ENCODE measurements around the gene MAML3. TPM values are rescaled to one million over a fixed set of nuclear protein-coding genes. Genes with fewer than 3 reads are reported as not detected.

Gene MAML3
- total and polyA plus RNA-seq, 2 experiments from 2014 or later = 1.7 to 6.5 TPM

DNA sequence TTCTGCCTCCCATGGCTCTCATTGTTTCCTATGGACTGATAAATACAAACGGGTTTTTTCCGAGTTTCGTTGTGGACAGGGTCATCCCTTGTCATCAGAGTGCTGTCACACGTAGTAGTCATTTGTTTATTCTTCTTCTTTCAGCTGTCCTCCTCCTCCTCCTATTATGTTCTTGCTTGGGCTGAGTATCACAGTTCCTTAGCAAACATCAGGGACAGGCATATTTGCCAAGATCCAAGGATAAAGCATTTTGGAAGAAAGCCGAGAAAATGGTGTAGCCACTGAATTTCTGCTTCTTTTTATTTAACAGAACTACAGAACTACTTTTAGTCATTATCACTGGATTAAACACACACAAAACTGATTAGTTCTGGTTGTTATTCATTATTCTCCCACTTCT, 167.9 kb downstream of the MAML3 start:
- Histone ChIP-seq H3K27ac (ENCODE audit: low read depth) (no peak overlapping the region), H3K36me3 (ENCODE audit: insufficient read depth) (no peaks in the 10 kb centered on the region), H3F3A (replicated peaks; ENCODE audit: low read depth) (no peaks in the 10 kb centered on the region), H3K4me3 (no peak overlapping the region), H3K9me2 (ENCODE audit: insufficient read depth) (no peaks in the 10 kb centered on the region), H2AFZ (no peak overlapping the region), H3K79me2 (replicated peaks; ENCODE audit: insufficient read depth) (no peaks in the 10 kb centered on the region), H3K27me3 (ENCODE audit: insufficient read depth) (no peaks in the 10 kb centered on the region), H4K20me1 (replicated peaks; ENCODE audit: insufficient read depth) (no peaks in the 10 kb centered on the region), H3K4me2 (no peak overlapping the region), H3K4me1 (ENCODE audit: insufficient read depth) (peaks cover 17% of the 10 kb centered on the region)
- no peak overlapping the region for H3K4me3 Mint-ChIP-seq
- no peaks in the 10 kb centered on the region for H3K27me3 Mint-ChIP-seq (ENCODE audit: insufficient read depth, low read depth, poor library complexity)
- no peaks in the 10 kb centered on the region for H3K36me3 Mint-ChIP-seq (ENCODE audit: low read depth)
- H3K9me3 Mint-ChIP-seq = no peaks in the 10 kb centered on the region
- DNase-seq (ENCODE audit: low spot score) (no peak), ATAC-seq (no peak)
- H3K27ac Mint-ChIP-seq = no peak overlapping the region
- TF ChIP-seq NANOG (IDR thresholded peaks at IDR 0.05; ENCODE audit: borderline replicate concordance) = no peak
- TF ChIP-seq, protein P1, sequence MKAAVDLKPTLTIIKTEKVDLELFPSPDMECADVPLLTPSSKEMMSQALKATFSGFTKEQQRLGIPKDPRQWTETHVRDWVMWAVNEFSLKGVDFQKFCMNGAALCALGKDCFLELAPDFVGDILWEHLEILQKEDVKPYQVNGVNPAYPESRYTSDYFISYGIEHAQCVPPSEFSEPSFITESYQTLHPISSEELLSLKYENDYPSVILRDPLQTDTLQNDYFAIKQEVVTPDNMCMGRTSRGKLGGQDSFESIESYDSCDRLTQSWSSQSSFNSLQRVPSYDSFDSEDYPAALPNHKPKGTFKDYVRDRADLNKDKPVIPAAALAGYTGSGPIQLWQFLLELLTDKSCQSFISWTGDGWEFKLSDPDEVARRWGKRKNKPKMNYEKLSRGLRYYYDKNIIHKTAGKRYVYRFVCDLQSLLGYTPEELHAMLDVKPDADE (IDR thresholded peaks at IDR 0.05) = no peak
- no peak for TF ChIP-seq EZH2phosphoT487 (IDR thresholded peaks at IDR 0.05; ENCODE audit: unreplicated experiment)
- TF ChIP-seq, protein P2, sequence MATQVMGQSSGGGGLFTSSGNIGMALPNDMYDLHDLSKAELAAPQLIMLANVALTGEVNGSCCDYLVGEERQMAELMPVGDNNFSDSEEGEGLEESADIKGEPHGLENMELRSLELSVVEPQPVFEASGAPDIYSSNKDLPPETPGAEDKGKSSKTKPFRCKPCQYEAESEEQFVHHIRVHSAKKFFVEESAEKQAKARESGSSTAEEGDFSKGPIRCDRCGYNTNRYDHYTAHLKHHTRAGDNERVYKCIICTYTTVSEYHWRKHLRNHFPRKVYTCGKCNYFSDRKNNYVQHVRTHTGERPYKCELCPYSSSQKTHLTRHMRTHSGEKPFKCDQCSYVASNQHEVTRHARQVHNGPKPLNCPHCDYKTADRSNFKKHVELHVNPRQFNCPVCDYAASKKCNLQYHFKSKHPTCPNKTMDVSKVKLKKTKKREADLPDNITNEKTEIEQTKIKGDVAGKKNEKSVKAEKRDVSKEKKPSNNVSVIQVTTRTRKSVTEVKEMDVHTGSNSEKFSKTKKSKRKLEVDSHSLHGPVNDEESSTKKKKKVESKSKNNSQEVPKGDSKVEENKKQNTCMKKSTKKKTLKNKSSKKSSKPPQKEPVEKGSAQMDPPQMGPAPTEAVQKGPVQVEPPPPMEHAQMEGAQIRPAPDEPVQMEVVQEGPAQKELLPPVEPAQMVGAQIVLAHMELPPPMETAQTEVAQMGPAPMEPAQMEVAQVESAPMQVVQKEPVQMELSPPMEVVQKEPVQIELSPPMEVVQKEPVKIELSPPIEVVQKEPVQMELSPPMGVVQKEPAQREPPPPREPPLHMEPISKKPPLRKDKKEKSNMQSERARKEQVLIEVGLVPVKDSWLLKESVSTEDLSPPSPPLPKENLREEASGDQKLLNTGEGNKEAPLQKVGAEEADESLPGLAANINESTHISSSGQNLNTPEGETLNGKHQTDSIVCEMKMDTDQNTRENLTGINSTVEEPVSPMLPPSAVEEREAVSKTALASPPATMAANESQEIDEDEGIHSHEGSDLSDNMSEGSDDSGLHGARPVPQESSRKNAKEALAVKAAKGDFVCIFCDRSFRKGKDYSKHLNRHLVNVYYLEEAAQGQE (IDR thresholded peaks at IDR 0.05; ENCODE audit: unreplicated experiment) = no peak
- no peak for TF ChIP-seq ZNF331 (CRISPR knock-in tag; IDR thresholded peaks at IDR 0.05; ENCODE audit: low read depth)
- no peak for TF ChIP-seq EZH2 (IDR thresholded peaks at IDR 0.05; ENCODE audit: low read depth, unreplicated experiment)
- TF ChIP-seq STAT1 (IDR thresholded peaks at IDR 0.05; ENCODE audit: unreplicated experiment) = no peak
- TF ChIP-seq ZNF114 (CRISPR knock-in tag; IDR thresholded peaks at IDR 0.05) = no peak
- H3K4me1 Mint-ChIP-seq = peaks cover 15% of the 10 kb centered on the region

DNA sequence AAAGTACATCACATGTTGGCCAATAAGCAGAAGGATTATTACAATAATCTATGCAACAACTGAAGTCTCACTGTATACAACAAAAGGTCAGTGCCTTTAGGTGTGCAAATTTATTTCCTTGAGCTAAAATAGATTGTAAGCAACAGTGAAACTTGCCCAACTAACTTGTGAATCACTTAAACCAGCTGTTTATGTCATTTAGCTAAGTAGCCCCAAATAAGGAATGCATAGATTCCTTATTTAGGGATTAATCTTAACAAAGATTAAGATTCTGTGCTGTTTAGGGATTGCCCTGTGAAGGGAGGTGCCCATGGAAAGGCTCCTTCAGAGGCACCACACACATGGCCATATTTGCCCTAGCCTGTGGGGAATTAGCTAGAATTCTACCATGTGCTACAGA, 168.6 kb downstream of the MAML3 start:
- no peak overlapping the region for H3K4me3 Mint-ChIP-seq
- no peak overlapping the region for H3K27ac Mint-ChIP-seq
- peaks cover 15% of the 10 kb centered on the region for H3K4me1 Mint-ChIP-seq
- Histone ChIP-seq H3K9me2 (ENCODE audit: insufficient read depth) (no peaks in the 10 kb centered on the region), H3K4me1 (ENCODE audit: insufficient read depth) (peaks cover 17% of the 10 kb centered on the region), H2AFZ (no peak overlapping the region), H3K4me3 (no peak overlapping the region), H3F3A (replicated peaks; ENCODE audit: low read depth) (no peaks in the 10 kb centered on the region), H3K4me2 (no peak overlapping the region), H3K79me2 (replicated peaks; ENCODE audit: insufficient read depth) (no peaks in the 10 kb centered on the region), H4K20me1 (replicated peaks; ENCODE audit: insufficient read depth) (no peaks in the 10 kb centered on the region), H3K36me3 (ENCODE audit: insufficient read depth) (no peaks in the 10 kb centered on the region), H3K27ac (ENCODE audit: low read depth) (no peak overlapping the region), H3K27me3 (ENCODE audit: insufficient read depth) (no peaks in the 10 kb centered on the region)
- H3K27me3 Mint-ChIP-seq (ENCODE audit: insufficient read depth, low read depth, poor library complexity) = no peaks in the 10 kb centered on the region
- TF ChIP-seq ZNF331 (CRISPR knock-in tag; IDR thresholded peaks at IDR 0.05; ENCODE audit: low read depth) (no peak), JUNB (IDR thresholded peaks at IDR 0.05; ENCODE audit: unreplicated experiment) (no peak), EZH2 (IDR thresholded peaks at IDR 0.05; ENCODE audit: low read depth, unreplicated experiment) (no peak)
- DNase-seq (ENCODE audit: low spot score) (no peak), ATAC-seq (no peak)
- H3K9me3 Mint-ChIP-seq = no peaks in the 10 kb centered on the region
- no peaks in the 10 kb centered on the region for H3K36me3 Mint-ChIP-seq (ENCODE audit: low read depth)
